Activated T-cell treated with anti-CD3 and anti-CD28 coated beads, Interleukin-2, amount 50 U/mL, for 72 hours (primary cell): ENCODE data around the gene NDUFB8. TPM values are rescaled to one million over a fixed set of nuclear protein-coding genes. Genes with fewer than 3 reads are reported as not detected.

Experiments
- ATAC-seq, 2 donors: fragments of 150-1000 bp; cut with Tn5 transposase; replicated peaks in 1 of 2; 2 replicates each; pipeline ENCODE4 v1.10.0; 2021; ENCODE audit warnings: moderate library complexity in 2 of 2, mild to moderate bottlenecking in 1 of 2
- DNase-seq, 2 donors: peaks; one replicate each; pipeline ENCODE4 v3.0.0; 2021 to 2022; ENCODE audit warnings: mixed read lengths in 1 of 2
- H3K27ac Mint-ChIP-seq: one replicate; pipeline ENCODE4 v1.8.0; 2022; ENCODE audit warnings: mild to moderate bottlenecking, moderate library complexity, mixed read lengths
- H3K27me3 Mint-ChIP-seq: one replicate; pipeline ENCODE4 v1.8.0; 2022; ENCODE audit warnings: low read depth, mixed read lengths
- H3K36me3 Mint-ChIP-seq, 2 donors: one replicate each; pipeline ENCODE4 v1.8.0; 2022; ENCODE audit warnings: mixed read lengths in 2 of 2, mild to moderate bottlenecking in 1 of 2; ENCODE audit not compliant: insufficient read depth in 2 of 2
- H3K4me1 Mint-ChIP-seq: one replicate; pipeline ENCODE4 v1.8.0; 2022; ENCODE audit warnings: low read depth, mixed read lengths
- H3K4me3 Mint-ChIP-seq, 2 donors: one replicate each; pipeline ENCODE4 v1.8.0; 2022; ENCODE audit warnings: mild to moderate bottlenecking in 2 of 2, mixed read lengths in 2 of 2, moderate library complexity in 2 of 2
- H3K9me3 Mint-ChIP-seq, 2 donors: one replicate each; pipeline ENCODE4 v1.8.0; 2022; ENCODE audit warnings: mixed read lengths in 2 of 2
- total RNA-seq, 2 donors: library from RNA; stranded (reverse); gene quantifications; one replicate each; pipeline ENCODE4 v1.2.3, GENCODE V29; 2022

Gene NDUFB8
- total RNA-seq, 2 donors from 2014 or later, result 327 to 390 TPM

- no peaks in the 10 kb centered on the region for H3K9me3 Mint-ChIP-seq
- H3K4me3 Mint-ChIP-seq, result peak overlapping the region; percentile 84 to 86
- peaks cover 79% of the 10 kb centered on the region for H3K4me1 Mint-ChIP-seq
- DNase-seq (peak; percentile 78 to 82), ATAC-seq (peak; percentile 47 to 49)
- peaks cover 29 to 35% of the 10 kb centered on the region in 2 donors for H3K36me3 Mint-ChIP-seq
- H3K27me3 Mint-ChIP-seq, result no peaks in the 10 kb centered on the region
- H3K27ac Mint-ChIP-seq, result peak overlapping the region; percentile 89
Measured at GRCh38 chr10:100509241-100509840, 20.3 kb downstream of the NDUFB8 start.

GRCh38 chr10:100508691-100509150, 20.9 kb downstream of the NDUFB8 start:
- H3K27me3 Mint-ChIP-seq, result no peaks in the 10 kb centered on the region
- peaks cover 79% of the 10 kb centered on the region for H3K4me1 Mint-ChIP-seq
- peak overlapping the region; percentile 84 to 86 for H3K4me3 Mint-ChIP-seq
- ATAC-seq (peak; percentile 40), DNase-seq (peak; percentile 65 to 68)
- H3K27ac Mint-ChIP-seq, result peak overlapping the region; percentile 89
- H3K36me3 Mint-ChIP-seq, result peaks cover 29 to 33% of the 10 kb centered on the region in 2 donors
- H3K9me3 Mint-ChIP-seq, result no peaks in the 10 kb centered on the region

- peak overlapping the region; percentile 89 for H3K27ac Mint-ChIP-seq
- H3K36me3 Mint-ChIP-seq, result peaks cover 29 to 34% of the 10 kb centered on the region in 2 donors
- peaks cover 79% of the 10 kb centered on the region for H3K4me1 Mint-ChIP-seq
Measured at GRCh38 chr10:100508266-100508665, 21.4 kb downstream of the NDUFB8 start.

GRCh38 chr10:100507357-100507732, 22.3 kb downstream of the NDUFB8 start:
- Mint-ChIP-seq H3K4me1 (peaks cover 72% of the 10 kb centered on the region), H3K27ac (peak overlapping the region; percentile 66), H3K36me3 (peaks cover 27 to 32% of the 10 kb centered on the region in 2 donors), H3K9me3 (no peaks in the 10 kb centered on the region), H3K4me3 (peak overlapping the region; percentile 84 to 86), H3K27me3 (no peaks in the 10 kb centered on the region)
- peak in 1 of 2 donors; percentile 18 for DNase-seq
- ATAC-seq, result no peak

More at GRCh38 chr10:100508266-100508665, 21.4 kb downstream of the NDUFB8 start:
- peak in 1 of 2 donors; percentile 40 for DNase-seq
- H3K9me3 Mint-ChIP-seq, result no peaks in the 10 kb centered on the region
- no peak for ATAC-seq
- H3K27me3 Mint-ChIP-seq, result no peaks in the 10 kb centered on the region
- H3K4me3 Mint-ChIP-seq, result peak overlapping the region; percentile 84 to 86

- Mint-ChIP-seq H3K9me3 (no peaks in the 10 kb centered on the region), H3K4me1 (peaks cover 66% of the 10 kb centered on the region), H3K27ac (peak overlapping the region; percentile 97), H3K36me3 (peaks cover 26 to 30% of the 10 kb centered on the region in 2 donors), H3K4me3 (peak overlapping the region; percentile 84 to 86), H3K27me3 (no peaks in the 10 kb centered on the region)
- peak; percentile 64 for ATAC-seq
- DNase-seq, result peak; percentile 34 to 59
Measured at GRCh38 chr10:100506596-100507356, 22.9 kb downstream of the NDUFB8 start.

- Mint-ChIP-seq H3K9me3 (no peaks in the 10 kb centered on the region), H3K4me3 (peak overlapping the region in 1 of 2 donors; percentile 46), H3K27me3 (no peaks in the 10 kb centered on the region), H3K4me1 (peaks cover 50% of the 10 kb centered on the region), H3K27ac (no peak overlapping the region), H3K36me3 (peaks cover 29 to 30% of the 10 kb centered on the region in 2 donors)
- no peak for ATAC-seq
- no peak for DNase-seq
Measured at GRCh38 chr10:100505164-100505563, 24.5 kb downstream of the NDUFB8 start.

- DNase-seq (no peak), ATAC-seq (no peak)
- H3K9me3 Mint-ChIP-seq, result no peaks in the 10 kb centered on the region
- H3K27me3 Mint-ChIP-seq, result no peaks in the 10 kb centered on the region
- H3K27ac Mint-ChIP-seq, result no peak overlapping the region
- H3K36me3 Mint-ChIP-seq, result peaks cover 29 to 38% of the 10 kb centered on the region in 2 donors
- no peak overlapping the region for H3K4me3 Mint-ChIP-seq
- peaks cover 40% of the 10 kb centered on the region for H3K4me1 Mint-ChIP-seq
Measured at GRCh38 chr10:100504096-100504495, 25.6 kb downstream of the NDUFB8 start.

- H3K36me3 Mint-ChIP-seq, result peaks cover 30 to 38% of the 10 kb centered on the region in 2 donors
- no peaks in the 10 kb centered on the region for H3K27me3 Mint-ChIP-seq
- no peak overlapping the region for H3K27ac Mint-ChIP-seq
- no peaks in the 10 kb centered on the region for H3K9me3 Mint-ChIP-seq
- H3K4me3 Mint-ChIP-seq, result no peak overlapping the region
- no peak for ATAC-seq
- no peak for DNase-seq
- H3K4me1 Mint-ChIP-seq, result peaks cover 40% of the 10 kb centered on the region
Measured at GRCh38 chr10:100502926-100503494, 26.7 kb downstream of the NDUFB8 start.

GRCh38 chr10:100501423-100501822, 28.2 kb downstream of the NDUFB8 start:
- Mint-ChIP-seq H3K4me1 (peaks cover 38% of the 10 kb centered on the region), H3K27me3 (no peaks in the 10 kb centered on the region)

GRCh38 chr10:100498059-100498458, 31.6 kb downstream of the NDUFB8 start:
- H3K9me3 Mint-ChIP-seq, result no peaks in the 10 kb centered on the region
- no peak overlapping the region for H3K27ac Mint-ChIP-seq
- H3K36me3 Mint-ChIP-seq, result peaks cover 18 to 32% of the 10 kb centered on the region in 2 donors
- H3K27me3 Mint-ChIP-seq, result no peaks in the 10 kb centered on the region
- peaks cover 32% of the 10 kb centered on the region for H3K4me1 Mint-ChIP-seq
- ATAC-seq (peak; percentile 32), DNase-seq (no peak)
- no peak overlapping the region for H3K4me3 Mint-ChIP-seq

More at GRCh38 chr10:100501423-100501822, 28.2 kb downstream of the NDUFB8 start:
- peak overlapping the region; percentile 1 for H3K27ac Mint-ChIP-seq
- peaks cover 27 to 37% of the 10 kb centered on the region in 2 donors for H3K36me3 Mint-ChIP-seq
- H3K9me3 Mint-ChIP-seq, result no peaks in the 10 kb centered on the region
- no peak overlapping the region for H3K4me3 Mint-ChIP-seq
- DNase-seq (no peak), ATAC-seq (no peak)

GRCh38 chr10:100496567-100496966, 33.1 kb downstream of the NDUFB8 start:
- DNase-seq, result no peak
- Mint-ChIP-seq H3K4me3 (no peak overlapping the region), H3K36me3 (peaks cover 16 to 34% of the 10 kb centered on the region in 2 donors), H3K9me3 (no peaks in the 10 kb centered on the region), H3K27me3 (no peaks in the 10 kb centered on the region), H3K4me1 (peaks cover 32% of the 10 kb centered on the region), H3K27ac (no peak overlapping the region)
- peak; percentile 46 to 51 for ATAC-seq

- ATAC-seq (no peak), DNase-seq (no peak)
- Mint-ChIP-seq H3K9me3 (no peaks in the 10 kb centered on the region), H3K4me3 (no peak overlapping the region), H3K36me3 (peaks cover 10 to 30% of the 10 kb centered on the region in 2 donors), H3K27me3 (no peaks in the 10 kb centered on the region), H3K27ac (no peak overlapping the region), H3K4me1 (no peaks in the 10 kb centered on the region)
Measured at GRCh38 chr10:100490531-100490930, 39.1 kb downstream of the NDUFB8 start.

- Mint-ChIP-seq H3K27ac (no peak overlapping the region), H3K4me3 (no peak overlapping the region), H3K9me3 (no peaks in the 10 kb centered on the region), H3K36me3 (peaks cover 8 to 26% of the 10 kb centered on the region in 2 donors), H3K4me1 (no peaks in the 10 kb centered on the region), H3K27me3 (no peaks in the 10 kb centered on the region)
- no peak for ATAC-seq
- DNase-seq, result no peak
Measured at GRCh38 chr10:100489396-100489795, 40.3 kb downstream of the NDUFB8 start.
